OCI-LY3 (cell line): Measurements from ENCODE around the gene MSS51.

Source experiments
- H2AFZ ChIP-seq: fragments of 200-600, 300-600 bp; shearing (Covaris generic); 2 replicates; pipeline ENCODE4 v1.6.0; 2014; ENCODE audit warnings: antibody characterized with exemption, low read depth, low read length
- H3K27ac ChIP-seq: fragments of 200-600, 300-600 bp; sonication (generic); 2 replicates; pipeline ENCODE4 v1.5.1; 2014; ENCODE audit warnings: mild to moderate bottlenecking, low read length, moderate library complexity, mixed read lengths
- H3K27me3 ChIP-seq: fragments of 200-600, 300-600 bp; sonication (generic); 2 replicates; pipeline ENCODE4 v1.6.1; 2014; ENCODE audit warnings: low read depth, low read length, mixed read lengths
- H3K36me3 ChIP-seq: fragments of 200-600, 300-600 bp; sonication (generic); replicated peaks from 2 replicates; pipeline ENCODE3; 2014; ENCODE audit warnings: low read depth, low read length, mixed read lengths
- H3K4me1 ChIP-seq: fragments of 300-600, 200-600 bp; sonication (generic); 2 replicates; pipeline ENCODE4 v1.6.1; 2014; ENCODE audit warnings: low read length, mixed read lengths
- H3K4me2 ChIP-seq: fragments of 200-600, 300-600 bp; sonication (generic); 2 replicates; pipeline ENCODE4 v1.6.1; 2014; ENCODE audit warnings: low read length, mixed read lengths
- H3K4me3 ChIP-seq: fragments of 300-600, 200-600 bp; sonication (generic); 2 replicates; pipeline ENCODE4 v1.5.1; 2014; ENCODE audit warnings: antibody characterized with exemption, mild to moderate bottlenecking, low read length, moderate library complexity
- H3K79me2 ChIP-seq: fragments of 300-600, 200-600 bp; shearing (Covaris generic); 2 replicates; pipeline ENCODE4 v1.6.1; 2014; ENCODE audit warnings: mild to moderate bottlenecking, low read length, mixed read lengths
- H3K9ac ChIP-seq: fragments of 300-600, 200-600 bp; shearing (Covaris generic); 2 replicates; pipeline ENCODE4 v1.6.0; 2014; ENCODE audit warnings: mild to moderate bottlenecking, low read length, moderate library complexity
- H3K9me3 ChIP-seq: fragments of 200-600, 300-600 bp; shearing (Covaris generic); 2 replicates; pipeline ENCODE4 v1.6.1; 2014; ENCODE audit warnings: low read length, mixed read lengths; ENCODE audit not compliant: insufficient read depth
- H4K20me1 ChIP-seq: fragments of 200-600, 300-600 bp; sonication (generic); 2 replicates; pipeline ENCODE4 v1.6.1; 2016; ENCODE audit warnings: low read length, mixed read lengths; ENCODE audit not compliant: insufficient read depth
- EZH2phosphoT487 ChIP-seq: fragments of 200-600 bp; shearing (Covaris generic); IDR thresholded peaks from 2 replicates; pipeline ENCODE4 v1.6.1; 2018; ENCODE audit warnings: antibody characterized with exemption, mixed run types, low read depth
- TF ChIP-seq, protein P1 (sequence below): fragments of 200-600, 300-600 bp; sonication (generic); IDR thresholded peaks from 2 replicates; pipeline ENCODE4 v1.5.1; 2014; ENCODE audit warnings: antibody characterized with exemption, low read length, low read depth

The MSS51 gene

GRCh38 chr10:73469579-73469978 lies 36.2 kb upstream of the MSS51 start:
- TF ChIP-seq, protein P1, sequence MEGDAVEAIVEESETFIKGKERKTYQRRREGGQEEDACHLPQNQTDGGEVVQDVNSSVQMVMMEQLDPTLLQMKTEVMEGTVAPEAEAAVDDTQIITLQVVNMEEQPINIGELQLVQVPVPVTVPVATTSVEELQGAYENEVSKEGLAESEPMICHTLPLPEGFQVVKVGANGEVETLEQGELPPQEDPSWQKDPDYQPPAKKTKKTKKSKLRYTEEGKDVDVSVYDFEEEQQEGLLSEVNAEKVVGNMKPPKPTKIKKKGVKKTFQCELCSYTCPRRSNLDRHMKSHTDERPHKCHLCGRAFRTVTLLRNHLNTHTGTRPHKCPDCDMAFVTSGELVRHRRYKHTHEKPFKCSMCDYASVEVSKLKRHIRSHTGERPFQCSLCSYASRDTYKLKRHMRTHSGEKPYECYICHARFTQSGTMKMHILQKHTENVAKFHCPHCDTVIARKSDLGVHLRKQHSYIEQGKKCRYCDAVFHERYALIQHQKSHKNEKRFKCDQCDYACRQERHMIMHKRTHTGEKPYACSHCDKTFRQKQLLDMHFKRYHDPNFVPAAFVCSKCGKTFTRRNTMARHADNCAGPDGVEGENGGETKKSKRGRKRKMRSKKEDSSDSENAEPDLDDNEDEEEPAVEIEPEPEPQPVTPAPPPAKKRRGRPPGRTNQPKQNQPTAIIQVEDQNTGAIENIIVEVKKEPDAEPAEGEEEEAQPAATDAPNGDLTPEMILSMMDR = no peak
- TF ChIP-seq EZH2phosphoT487 = no peak
- Histone ChIP-seq H3K36me3 (peaks cover 3% of the 10 kb centered on the region), H3K4me1 (peaks cover 8% of the 10 kb centered on the region), H4K20me1 (no peaks in the 10 kb centered on the region), H3K9me3 (no peaks in the 10 kb centered on the region), H2AFZ (no peak overlapping the region), H3K27ac (no peak overlapping the region), H3K79me2 (no peaks in the 10 kb centered on the region), H3K4me3 (no peak overlapping the region), H3K4me2 (no peak overlapping the region), H3K9ac (no peak overlapping the region), H3K27me3 (no peaks in the 10 kb centered on the region)

DNA sequence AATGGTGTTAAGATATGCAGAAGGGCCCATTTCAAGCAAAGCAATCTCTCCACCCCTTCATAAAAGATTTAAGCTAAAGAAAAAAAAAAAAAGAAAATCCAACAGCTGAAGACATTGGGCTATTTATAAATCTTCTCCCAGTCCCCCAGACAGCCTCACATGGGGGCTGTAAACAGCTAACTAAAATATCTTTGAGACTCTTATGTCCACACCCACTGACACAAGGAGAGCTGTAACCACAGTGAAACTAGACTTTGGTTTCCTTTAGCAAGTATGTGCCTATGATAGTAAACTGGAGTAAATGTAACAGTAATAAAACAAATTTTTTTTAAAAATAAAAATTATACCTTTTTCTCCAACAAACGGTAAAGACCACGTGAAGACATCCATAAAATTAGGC lies 33.8 kb upstream of the MSS51 start:
- H3K9ac ChIP-seq = no peak overlapping the region
- peaks cover 2% of the 10 kb centered on the region for H3K36me3 ChIP-seq
- H3K4me1 ChIP-seq = peaks cover 8% of the 10 kb centered on the region
- H3K27me3 ChIP-seq = no peaks in the 10 kb centered on the region
- no peak overlapping the region for H2AFZ ChIP-seq
- H3K27ac ChIP-seq = no peak overlapping the region
- H3K4me3 ChIP-seq = no peak overlapping the region
- H3K79me2 ChIP-seq = no peaks in the 10 kb centered on the region
- H3K9me3 ChIP-seq = no peaks in the 10 kb centered on the region
- no peak overlapping the region for H3K4me2 ChIP-seq
- no peak for TF ChIP-seq EZH2phosphoT487
- TF ChIP-seq, protein P1 = no peak
- H4K20me1 ChIP-seq = no peaks in the 10 kb centered on the region

- Histone ChIP-seq H3K4me3 (no peak overlapping the region), H3K36me3 (peaks cover 2% of the 10 kb centered on the region), H3K4me2 (no peak overlapping the region), H3K4me1 (peaks cover 8% of the 10 kb centered on the region), H3K9me3 (no peaks in the 10 kb centered on the region), H3K9ac (no peak overlapping the region), H3K27ac (no peak overlapping the region), H3K27me3 (no peaks in the 10 kb centered on the region), H3K79me2 (no peaks in the 10 kb centered on the region), H4K20me1 (no peaks in the 10 kb centered on the region), H2AFZ (no peak overlapping the region)
- no peak for TF ChIP-seq EZH2phosphoT487
- TF ChIP-seq, protein P1 = no peak
Measured at GRCh38 chr10:73465978-73466726, 32.8 kb upstream of the MSS51 start.

DNA sequence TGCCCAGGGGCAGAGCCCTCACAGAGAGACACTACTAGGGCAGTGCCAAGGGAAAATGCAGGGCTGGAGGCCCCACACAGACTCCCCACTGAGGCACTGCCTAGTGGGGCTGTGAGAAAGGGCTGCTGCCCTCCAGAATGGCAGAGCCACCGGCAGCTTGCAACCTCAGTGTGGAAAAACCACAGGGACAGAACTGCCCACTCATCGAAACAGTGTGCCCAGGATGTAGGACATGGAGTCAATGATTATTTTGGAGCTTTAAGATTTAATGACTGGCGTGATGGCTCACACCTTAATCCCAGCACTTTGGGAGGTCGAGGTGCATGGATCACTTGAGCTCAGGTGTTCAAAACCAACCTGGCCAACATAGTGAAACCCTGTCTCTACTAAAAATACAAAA lies 27.5 kb upstream of the MSS51 start:
- H3K9me3 ChIP-seq = no peaks in the 10 kb centered on the region
- no peak overlapping the region for H3K4me3 ChIP-seq
- no peaks in the 10 kb centered on the region for H3K79me2 ChIP-seq
- TF ChIP-seq, protein P1 = no peak
- TF ChIP-seq EZH2phosphoT487 = no peak
- no peaks in the 10 kb centered on the region for H4K20me1 ChIP-seq
- no peaks in the 10 kb centered on the region for H3K36me3 ChIP-seq
- H3K27me3 ChIP-seq = no peaks in the 10 kb centered on the region
- H3K9ac ChIP-seq = no peak overlapping the region
- H3K4me2 ChIP-seq = no peak overlapping the region
- H2AFZ ChIP-seq = no peak overlapping the region
- H3K27ac ChIP-seq = no peak overlapping the region
- H3K4me1 ChIP-seq = no peaks in the 10 kb centered on the region
